Skeletal muscle tissue (tissue), 4 donors: ENCODE data around the gene AHI1. TPM values are rescaled to one million over a fixed set of nuclear protein-coding genes. Genes with fewer than 3 reads are reported as not detected.

ENCODE experiments used
- H3K27ac ChIP-seq: one replicate; pipeline ENCODE4 v1.7.0; 2013; ENCODE audit warnings: mild to moderate bottlenecking, low read depth, low read length, inconsistent platforms
- H3K27me3 ChIP-seq, 3 donors: one replicate each; pipeline ENCODE4 v1.7.0; 2013; ENCODE audit warnings: low read length in 3 of 3; ENCODE audit not compliant: control insufficient read depth in 3 of 3, insufficient read depth in 3 of 3
- H3K36me3 ChIP-seq, 3 donors: one replicate each; pipeline ENCODE4 v1.7.0; 2013; ENCODE audit warnings: low read length in 3 of 3; ENCODE audit not compliant: control insufficient read depth in 3 of 3, insufficient read depth in 3 of 3
- H3K4me1 ChIP-seq, 3 donors: one replicate each; pipeline ENCODE4 v1.7.0; 2013; ENCODE audit warnings: low read length in 3 of 3, mild to moderate bottlenecking in 3 of 3; ENCODE audit not compliant: control insufficient read depth in 3 of 3, insufficient read depth in 3 of 3
- H3K4me3 ChIP-seq, 3 donors: one replicate each; pipeline ENCODE4 v1.7.0; 2013; ENCODE audit warnings: low read length in 3 of 3
- H3K9ac ChIP-seq, 3 donors: one replicate each; pipeline ENCODE4 v1.7.0; 2013; ENCODE audit warnings: low read length in 3 of 3, mild to moderate bottlenecking in 3 of 3, moderate library complexity in 2 of 3, low read depth in 1 of 3
- H3K9me3 ChIP-seq, 3 donors: one replicate each; pipeline ENCODE4 v1.7.0; 2013; ENCODE audit warnings: low read length in 3 of 3; ENCODE audit not compliant: control insufficient read depth in 3 of 3
- total RNA-seq: library from RNA; depleted of rRNA; stranded (reverse); fragments of >200 nt; gene quantifications from one replicate; pipeline ENCODE4 v1.2.3, GENCODE V29; 2014
- donor health status: Osteomylitis.

AHI1 gene
- total RNA-seq, 1 donor from 2014 or later: 29.7 TPM

GRCh38 chr6:135277422-135277821 is 220.1 kb downstream of the AHI1 start:
- no peak overlapping the region for H3K4me3 ChIP-seq

GRCh38 chr6:135274561-135275293 is 222.8 kb downstream of the AHI1 start:
- H3K4me1 ChIP-seq: no peaks in the 10 kb centered on the region
- H3K4me3 ChIP-seq: no peak overlapping the region
- no peak overlapping the region for H3K9ac ChIP-seq

More at GRCh38 chr6:135277422-135277821, 220.1 kb downstream of the AHI1 start:
- no peak overlapping the region for H3K27ac ChIP-seq
- H3K4me1 ChIP-seq: no peaks in the 10 kb centered on the region
- no peak overlapping the region for H3K9ac ChIP-seq
- no peaks in the 10 kb centered on the region for H3K36me3 ChIP-seq
- H3K27me3 ChIP-seq: no peaks in the 10 kb centered on the region
- no peaks in the 10 kb centered on the region for H3K9me3 ChIP-seq

GRCh38 chr6:135271626-135272025 is 225.9 kb downstream of the AHI1 start:
- no peaks in the 10 kb centered on the region for H3K27me3 ChIP-seq
- no peaks in the 10 kb centered on the region for H3K9me3 ChIP-seq
- no peak overlapping the region for H3K4me3 ChIP-seq
- no peaks in the 10 kb centered on the region for H3K4me1 ChIP-seq
- H3K27ac ChIP-seq: no peak overlapping the region
- no peak overlapping the region for H3K9ac ChIP-seq
- H3K36me3 ChIP-seq: no peaks in the 10 kb centered on the region

More at GRCh38 chr6:135274561-135275293, 222.8 kb downstream of the AHI1 start:
- Histone ChIP-seq H3K27ac (no peak overlapping the region), H3K27me3 (no peaks in the 10 kb centered on the region), H3K36me3 (no peaks in the 10 kb centered on the region), H3K9me3 (no peaks in the 10 kb centered on the region)

- Histone ChIP-seq H3K4me3 (no peak overlapping the region), H3K9me3 (no peaks in the 10 kb centered on the region), H3K27ac (no peak overlapping the region), H3K9ac (no peak overlapping the region), H3K4me1 (no peaks in the 10 kb centered on the region), H3K36me3 (no peaks in the 10 kb centered on the region), H3K27me3 (no peaks in the 10 kb centered on the region)
These were observed 226.6 kb downstream of the AHI1 start for GRCh38 chr6:135270676-135271536.

GRCh38 chr6:135269481-135269891 is 228.1 kb downstream of the AHI1 start:
- H3K4me3 ChIP-seq: no peak overlapping the region
- no peaks in the 10 kb centered on the region for H3K36me3 ChIP-seq
- H3K9me3 ChIP-seq: no peaks in the 10 kb centered on the region
- H3K27me3 ChIP-seq: no peaks in the 10 kb centered on the region
- H3K4me1 ChIP-seq: no peaks in the 10 kb centered on the region
- no peak overlapping the region for H3K9ac ChIP-seq
- no peak overlapping the region for H3K27ac ChIP-seq

GRCh38 chr6:135268740-135269139 is 228.8 kb downstream of the AHI1 start:
- H3K27ac ChIP-seq: no peak overlapping the region
- no peak overlapping the region for H3K4me3 ChIP-seq
- H3K27me3 ChIP-seq: no peaks in the 10 kb centered on the region
- H3K9ac ChIP-seq: no peak overlapping the region
- H3K36me3 ChIP-seq: no peaks in the 10 kb centered on the region
- H3K4me1 ChIP-seq: no peaks in the 10 kb centered on the region
- no peaks in the 10 kb centered on the region for H3K9me3 ChIP-seq

- Histone ChIP-seq H3K9ac (no peak overlapping the region), H3K4me1 (no peaks in the 10 kb centered on the region), H3K27me3 (no peaks in the 10 kb centered on the region), H3K4me3 (no peak overlapping the region), H3K27ac (no peak overlapping the region), H3K9me3 (no peaks in the 10 kb centered on the region), H3K36me3 (no peaks in the 10 kb centered on the region)
These were observed 229.3 kb downstream of the AHI1 start for GRCh38 chr6:135268263-135268662.

- no peaks in the 10 kb centered on the region for H3K9me3 ChIP-seq
- no peaks in the 10 kb centered on the region for H3K4me1 ChIP-seq
- H3K9ac ChIP-seq: no peak overlapping the region
- no peak overlapping the region for H3K27ac ChIP-seq
- no peaks in the 10 kb centered on the region for H3K36me3 ChIP-seq
- no peaks in the 10 kb centered on the region for H3K27me3 ChIP-seq
- no peak overlapping the region for H3K4me3 ChIP-seq
These were observed 230.5 kb downstream of the AHI1 start for GRCh38 chr6:135267085-135267484.

- Histone ChIP-seq H3K9me3 (no peaks in the 10 kb centered on the region), H3K36me3 (no peaks in the 10 kb centered on the region), H3K27ac (no peak overlapping the region), H3K9ac (no peak overlapping the region), H3K27me3 (no peaks in the 10 kb centered on the region), H3K4me1 (no peaks in the 10 kb centered on the region), H3K4me3 (no peak overlapping the region)
These were observed 230.9 kb downstream of the AHI1 start for GRCh38 chr6:135266675-135267074.

- H3K9me3 ChIP-seq: no peaks in the 10 kb centered on the region
- no peak overlapping the region for H3K27ac ChIP-seq
- H3K4me1 ChIP-seq: no peaks in the 10 kb centered on the region
- H3K4me3 ChIP-seq: no peak overlapping the region
- H3K9ac ChIP-seq: no peak overlapping the region
- H3K36me3 ChIP-seq: no peaks in the 10 kb centered on the region
- H3K27me3 ChIP-seq: no peaks in the 10 kb centered on the region
These were observed 232.3 kb downstream of the AHI1 start for GRCh38 chr6:135265278-135265677.
